Measurements from ENCODE around the gene ZNF491.

GRCh38 chr19:11763117-11763516 is 35.2 kb upstream of the ZNF491 start:
- no peak for TF ChIP-seq POLR2A (IDR thresholded peaks at IDR 0.05)
- no peak for TF ChIP-seq CTCF (IDR thresholded peaks at IDR 0.05)
